ENCODE results near the gene GLP1R.
A peak's percentile ranks its signal among the peaks of the same experiment; 100 is the strongest.

The GLP1R gene

GRCh38 chr6:39100358-39100757, 51.8 kb downstream of the GLP1R start:
- no peak overlapping the region for H2AK5ac ChIP-seq (ENCODE audit: low read depth, low read length)
- no peak overlapping the region for H3K18ac ChIP-seq (ENCODE audit: low read length)
- no peak overlapping the region for H3K14ac ChIP-seq (ENCODE audit: low read length)
- no peak overlapping the region for H3K4ac ChIP-seq (ENCODE audit: low read length)
- no peak overlapping the region for H3K23ac ChIP-seq (ENCODE audit: low read depth, low read length, poor library complexity)
- no peak for DNase-seq (ENCODE audit: low spot score)
- H3K9ac ChIP-seq (ENCODE audit: low read depth, low read length, poor library complexity) = no peak overlapping the region
- no peaks in the 10 kb centered on the region for H3K79me1 ChIP-seq (ENCODE audit: low read depth, low read length)
- no peaks in the 10 kb centered on the region for H3K4me1 ChIP-seq (ENCODE audit: control insufficient read depth in 2 of 2, insufficient read depth in 1 of 2, low read depth in 1 of 2, low read length in 2 of 2)
- no peak overlapping the region for H2BK15ac ChIP-seq (ENCODE audit: low read length)
- H3K27ac ChIP-seq (replicated peaks; ENCODE audit: low read length) = no peak overlapping the region
- H2BK12ac ChIP-seq (ENCODE audit: low read length) = no peak overlapping the region
- no peak overlapping the region for H4K8ac ChIP-seq (ENCODE audit: low read depth, low read length)
- no CpG with 5 or more reads among the region's 3 CpGs for WGBS, 2 donors (ENCODE audit: extremely low coverage in 2 of 2, insufficient read length in 2 of 2, insufficient replicate concordance in 1 of 2)
- no peaks in the 10 kb centered on the region for H3K27me3 ChIP-seq (ENCODE audit: control insufficient read depth in 3 of 3, insufficient read depth in 3 of 3, low read depth in 1 of 3, low read length in 3 of 3)
- no peak overlapping the region for H3K4me3 ChIP-seq (ENCODE audit: low read length in 2 of 2)
- H3K36me3 ChIP-seq (replicated peaks in 1 of 2; ENCODE audit: control insufficient read depth in 2 of 2, insufficient read depth in 2 of 2, low read length in 2 of 2) = peaks cover 5 to 6% of the 10 kb centered on the region in 2 donors
- H4K91ac ChIP-seq (ENCODE audit: low read depth, low read length, poor library complexity) = no peak overlapping the region
- no peak overlapping the region for H3K4me2 ChIP-seq (ENCODE audit: insufficient read depth, low read length, poor library complexity, severe bottlenecking)
- H2BK120ac ChIP-seq (ENCODE audit: low read depth, low read length) = no peak overlapping the region
- H2AFZ ChIP-seq (ENCODE audit: low read length) = no peak overlapping the region
- H3K9me3 ChIP-seq (replicated peaks in 1 of 2; ENCODE audit: control insufficient read depth in 2 of 2, insufficient read depth in 1 of 2, low read depth in 1 of 2, low read length in 2 of 2) = no peaks in the 10 kb centered on the region
- no peak overlapping the region for H2BK5ac ChIP-seq (ENCODE audit: low read length)

- H2AFZ ChIP-seq (ENCODE audit: low read length) = no peak overlapping the region
- no peak overlapping the region for H3K14ac ChIP-seq (ENCODE audit: low read length)
- peak; percentile 45 for DNase-seq (ENCODE audit: low spot score)
- H3K27me3 ChIP-seq (ENCODE audit: control insufficient read depth in 3 of 3, insufficient read depth in 3 of 3, low read depth in 1 of 3, low read length in 3 of 3) = no peaks in the 10 kb centered on the region
- H3K23ac ChIP-seq (ENCODE audit: low read depth, low read length, poor library complexity) = no peak overlapping the region
- no peak overlapping the region for H2BK120ac ChIP-seq (ENCODE audit: low read depth, low read length)
- H3K36me3 ChIP-seq (replicated peaks in 1 of 2; ENCODE audit: control insufficient read depth in 2 of 2, insufficient read depth in 2 of 2, low read length in 2 of 2) = peaks cover 5 to 10% of the 10 kb centered on the region in 2 donors
- H3K18ac ChIP-seq (ENCODE audit: low read length) = no peak overlapping the region
- H3K4me2 ChIP-seq (ENCODE audit: insufficient read depth, low read length, poor library complexity, severe bottlenecking) = no peak overlapping the region
- no peak overlapping the region for H3K9ac ChIP-seq (ENCODE audit: low read depth, low read length, poor library complexity)
- H2BK5ac ChIP-seq (ENCODE audit: low read length) = no peak overlapping the region
- H2BK15ac ChIP-seq (ENCODE audit: low read length) = no peak overlapping the region
- H3K9me3 ChIP-seq (replicated peaks in 1 of 2; ENCODE audit: control insufficient read depth in 2 of 2, insufficient read depth in 1 of 2, low read depth in 1 of 2, low read length in 2 of 2) = no peaks in the 10 kb centered on the region
- no peak overlapping the region for H4K91ac ChIP-seq (ENCODE audit: low read depth, low read length, poor library complexity)
- no peak overlapping the region for H2BK12ac ChIP-seq (ENCODE audit: low read length)
- no peak overlapping the region for H4K8ac ChIP-seq (ENCODE audit: low read depth, low read length)
- no peak overlapping the region for H3K4me3 ChIP-seq (ENCODE audit: low read length in 2 of 2)
- WGBS, 2 donors (ENCODE audit: extremely low coverage in 2 of 2, insufficient read length in 2 of 2, insufficient replicate concordance in 1 of 2) = no CpG with 5 or more reads among the region's 12 CpGs
- H2AK5ac ChIP-seq (ENCODE audit: low read depth, low read length) = no peak overlapping the region
- H3K79me1 ChIP-seq (ENCODE audit: low read depth, low read length) = no peaks in the 10 kb centered on the region
- no peaks in the 10 kb centered on the region for H3K4me1 ChIP-seq (ENCODE audit: control insufficient read depth in 2 of 2, insufficient read depth in 1 of 2, low read depth in 1 of 2, low read length in 2 of 2)
- no peak overlapping the region for H3K27ac ChIP-seq (replicated peaks; ENCODE audit: low read length)
- no peak overlapping the region for H3K4ac ChIP-seq (ENCODE audit: low read length)
Measured at GRCh38 chr6:39102071-39102820, 53.7 kb downstream of the GLP1R start.

- Histone ChIP-seq H2BK15ac (ENCODE audit: low read length) (no peak overlapping the region), H4K91ac (ENCODE audit: low read depth, low read length, poor library complexity) (no peak overlapping the region), H3K18ac (ENCODE audit: low read length) (no peak overlapping the region), H3K9me3 (replicated peaks in 1 of 2; ENCODE audit: control insufficient read depth in 2 of 2, insufficient read depth in 1 of 2, low read depth in 1 of 2, low read length in 2 of 2) (no peaks in the 10 kb centered on the region), H2AK5ac (ENCODE audit: low read depth, low read length) (no peak overlapping the region), H3K9ac (ENCODE audit: low read depth, low read length, poor library complexity) (no peak overlapping the region), H3K27me3 (ENCODE audit: control insufficient read depth in 3 of 3, insufficient read depth in 3 of 3, low read depth in 1 of 3, low read length in 3 of 3) (no peaks in the 10 kb centered on the region), H3K14ac (ENCODE audit: low read length) (no peak overlapping the region), H3K79me1 (ENCODE audit: low read depth, low read length) (no peaks in the 10 kb centered on the region), H2BK120ac (ENCODE audit: low read depth, low read length) (no peak overlapping the region), H2BK12ac (ENCODE audit: low read length) (no peak overlapping the region), H3K27ac (replicated peaks; ENCODE audit: low read length) (no peak overlapping the region), H3K4me3 (ENCODE audit: low read length in 2 of 2) (no peak overlapping the region), H4K8ac (ENCODE audit: low read depth, low read length) (no peak overlapping the region), H3K36me3 (replicated peaks in 1 of 2; ENCODE audit: control insufficient read depth in 2 of 2, insufficient read depth in 2 of 2, low read length in 2 of 2) (peaks cover 5 to 10% of the 10 kb centered on the region in 2 donors), H2BK5ac (ENCODE audit: low read length) (no peak overlapping the region), H3K4me2 (ENCODE audit: insufficient read depth, low read length, poor library complexity, severe bottlenecking) (no peak overlapping the region), H3K4me1 (ENCODE audit: control insufficient read depth in 2 of 2, insufficient read depth in 1 of 2, low read depth in 1 of 2, low read length in 2 of 2) (no peaks in the 10 kb centered on the region), H3K4ac (ENCODE audit: low read length) (no peak overlapping the region), H3K23ac (ENCODE audit: low read depth, low read length, poor library complexity) (no peak overlapping the region), H2AFZ (ENCODE audit: low read length) (no peak overlapping the region)
- DNase-seq (ENCODE audit: low spot score) = no peak
- WGBS, 2 donors (ENCODE audit: extremely low coverage in 2 of 2, insufficient read length in 2 of 2, insufficient replicate concordance in 1 of 2) = no CpG with 5 or more reads among the region's 1 CpG
Measured at GRCh38 chr6:39102821-39103136, 54.2 kb downstream of the GLP1R start.

GRCh38 chr6:39104528-39104927, 55.9 kb downstream of the GLP1R start:
- H3K4me1 ChIP-seq (ENCODE audit: control insufficient read depth in 2 of 2, insufficient read depth in 1 of 2, low read depth in 1 of 2, low read length in 2 of 2) = no peaks in the 10 kb centered on the region
- H3K4ac ChIP-seq (ENCODE audit: low read length) = no peak overlapping the region
- H2AK5ac ChIP-seq (ENCODE audit: low read depth, low read length) = no peak overlapping the region
- DNase-seq (ENCODE audit: low spot score) = no peak
- H3K23ac ChIP-seq (ENCODE audit: low read depth, low read length, poor library complexity) = no peak overlapping the region
- no peak overlapping the region for H2BK15ac ChIP-seq (ENCODE audit: low read length)
- H2AFZ ChIP-seq (ENCODE audit: low read length) = no peak overlapping the region
- H3K36me3 ChIP-seq (replicated peaks in 1 of 2; ENCODE audit: control insufficient read depth in 2 of 2, insufficient read depth in 2 of 2, low read length in 2 of 2) = peaks cover 5 to 19% of the 10 kb centered on the region in 2 donors
- no peak overlapping the region for H4K8ac ChIP-seq (ENCODE audit: low read depth, low read length)
- no peak overlapping the region for H3K14ac ChIP-seq (ENCODE audit: low read length)
- H2BK5ac ChIP-seq (ENCODE audit: low read length) = no peak overlapping the region
- H3K79me1 ChIP-seq (ENCODE audit: low read depth, low read length) = no peaks in the 10 kb centered on the region
- H2BK120ac ChIP-seq (ENCODE audit: low read depth, low read length) = no peak overlapping the region
- H3K9ac ChIP-seq (ENCODE audit: low read depth, low read length, poor library complexity) = no peak overlapping the region
- no peak overlapping the region for H3K18ac ChIP-seq (ENCODE audit: low read length)
- no peak overlapping the region for H2BK12ac ChIP-seq (ENCODE audit: low read length)
- no peak overlapping the region for H3K27ac ChIP-seq (replicated peaks; ENCODE audit: low read length)
- no CpG with 5 or more reads among the region's 4 CpGs for WGBS, 2 donors (ENCODE audit: extremely low coverage in 2 of 2, insufficient read length in 2 of 2, insufficient replicate concordance in 1 of 2)
- H3K4me2 ChIP-seq (ENCODE audit: insufficient read depth, low read length, poor library complexity, severe bottlenecking) = no peak overlapping the region
- no peak overlapping the region for H4K91ac ChIP-seq (ENCODE audit: low read depth, low read length, poor library complexity)
- no peaks in the 10 kb centered on the region for H3K27me3 ChIP-seq (ENCODE audit: control insufficient read depth in 3 of 3, insufficient read depth in 3 of 3, low read depth in 1 of 3, low read length in 3 of 3)
- no peaks in the 10 kb centered on the region for H3K9me3 ChIP-seq (replicated peaks in 1 of 2; ENCODE audit: control insufficient read depth in 2 of 2, insufficient read depth in 1 of 2, low read depth in 1 of 2, low read length in 2 of 2)
- H3K4me3 ChIP-seq (ENCODE audit: low read length in 2 of 2) = no peak overlapping the region
